CD14-positive monocyte (primary cell): ENCODE measurements around the gene ORC1. TPM values are rescaled to one million over a fixed set of nuclear protein-coding genes. Genes with fewer than 3 reads are reported as not detected.

ENCODE experiments used
- DNase-seq, 3 donors: peaks; one replicate each; pipeline ENCODE4 v3.0.0-alpha.2; 2011 to 2022
- H2AFZ ChIP-seq: 2 replicates; pipeline ENCODE4 v1.6.0; 2012; ENCODE audit warnings: mild to moderate bottlenecking, low read depth, low read length, inconsistent platforms; ENCODE audit not compliant: insufficient read depth, poor library complexity, severe bottlenecking
- H3K27ac ChIP-seq, 2 donors: 1 replicate in 1 of 2; 2 replicates in 1 of 2; pipeline ENCODE4 v1.5.1; 2012 to 2013; ENCODE audit warnings: low read length in 2 of 2, control low read depth in 1 of 2, inconsistent platforms in 1 of 2, low read depth in 1 of 2, mild to moderate bottlenecking in 1 of 2
- H3K27me3 ChIP-seq, 2 donors: one replicate each; pipeline versions ENCODE4 v1.6.0 to v1.6.1; 2011 to 2013; ENCODE audit warnings: low read length in 2 of 2; ENCODE audit not compliant: control insufficient read depth in 2 of 2, insufficient read depth in 2 of 2
- H3K36me3 ChIP-seq, 2 donors: replicated peaks in 1 of 2; 1 replicate in 1 of 2; 2 replicates in 1 of 2; pipeline versions ENCODE4 v1.5.1 to v1.6.1; 2012 to 2013; ENCODE audit warnings: low read length in 2 of 2, control low read depth in 1 of 2, inconsistent platforms in 1 of 2, mild to moderate bottlenecking in 1 of 2; ENCODE audit not compliant: insufficient read depth in 2 of 2, control insufficient read depth in 1 of 2
- H3K4me1 ChIP-seq, 2 donors: 1 replicate in 1 of 2; 2 replicates in 1 of 2; pipeline versions ENCODE4 v1.5.1 to v1.6.1; 2012 to 2013; ENCODE audit warnings: low read length in 2 of 2, control low read depth in 1 of 2, inconsistent platforms in 1 of 2, mild to moderate bottlenecking in 1 of 2, moderate library complexity in 1 of 2; ENCODE audit not compliant: insufficient read depth in 2 of 2, control insufficient read depth in 1 of 2
- H3K4me2 ChIP-seq: replicated peaks from 2 replicates; pipeline ENCODE3; 2012; ENCODE audit warnings: low read length, moderate library complexity, mild to moderate bottlenecking; ENCODE audit not compliant: poor library complexity, severe bottlenecking; ENCODE audit errors: extremely low read depth
- H3K4me3 ChIP-seq, 3 experiments: fragments of 200-600 bp in 1 of 3; sonication (generic) in 1 of 3; replicated peaks in 1 of 3; 1 replicate in 2 of 3; 2 replicates in 1 of 3; pipeline ENCODE4 v1.5.1; 2011 to 2013; ENCODE audit warnings: low read length in 3 of 3, mild to moderate bottlenecking in 3 of 3, control low read depth in 2 of 3, low read depth in 2 of 3, inconsistent platforms in 1 of 3, moderate library complexity in 1 of 3
- H3K79me2 ChIP-seq: 2 replicates; pipeline ENCODE4 v1.6.0; 2012; ENCODE audit warnings: mild to moderate bottlenecking, control low read depth, inconsistent platforms, low read length, moderate library complexity; ENCODE audit not compliant: insufficient read depth
- H3K9ac ChIP-seq: 2 replicates; pipeline ENCODE4 v1.6.0; 2017; ENCODE audit warnings: low read length, mild to moderate bottlenecking; ENCODE audit not compliant: insufficient read depth, poor library complexity, severe bottlenecking
- H3K9me3 ChIP-seq, 2 donors: replicated peaks in 1 of 2; 1 replicate in 1 of 2; 2 replicates in 1 of 2; pipeline versions ENCODE4 v1.5.1 to v1.6.1; 2012 to 2013; ENCODE audit warnings: low read length in 2 of 2, control low read depth in 1 of 2; ENCODE audit not compliant: control insufficient read depth in 1 of 2, insufficient read depth in 1 of 2
- H4K20me1 ChIP-seq: 2 replicates; pipeline ENCODE4 v1.6.0; 2012; ENCODE audit warnings: mild to moderate bottlenecking, low read length, control low read depth, moderate library complexity; ENCODE audit not compliant: insufficient read depth
- H3K27ac Mint-ChIP-seq, 7 donors: one replicate each; pipeline ENCODE4 v1.8.0; 2020; ENCODE audit warnings: mild to moderate bottlenecking in 7 of 7, mixed read lengths in 7 of 7, moderate library complexity in 6 of 7, inconsistent platforms in 2 of 7
- H3K27me3 Mint-ChIP-seq, 3 donors: one replicate each; pipeline ENCODE4 v1.8.0; 2021 to 2022; ENCODE audit warnings: low read depth in 3 of 3, mild to moderate bottlenecking in 3 of 3, mixed read lengths in 3 of 3, moderate library complexity in 3 of 3, inconsistent platforms in 1 of 3
- H3K36me3 Mint-ChIP-seq, 2 donors: one replicate each; pipeline ENCODE4 v1.8.0; 2020; ENCODE audit warnings: mixed read lengths in 2 of 2, inconsistent platforms in 1 of 2, mild to moderate bottlenecking in 1 of 2
- H3K4me1 Mint-ChIP-seq: one replicate; pipeline ENCODE4 v1.8.0; 2020; ENCODE audit warnings: mild to moderate bottlenecking, mixed read lengths
- H3K4me3 Mint-ChIP-seq, 2 donors: one replicate each; pipeline ENCODE4 v1.8.0; 2020; ENCODE audit warnings: mild to moderate bottlenecking in 2 of 2, mixed read lengths in 2 of 2, moderate library complexity in 1 of 2
- H3K9me3 Mint-ChIP-seq, 7 donors: one replicate each; pipeline ENCODE4 v1.8.0; 2020 to 2022; ENCODE audit warnings: mixed read lengths in 7 of 7, mild to moderate bottlenecking in 6 of 7, moderate library complexity in 6 of 7, inconsistent platforms in 2 of 7
- WGBS: methylation state at CpG from one replicate; pipeline ENCODE4 v1.1.5; 2013; ENCODE audit warnings: missing lambda C conversion rate; ENCODE audit not compliant: insufficient coverage; 5-methylcytosine and 5-hydroxymethylcytosine counted together
- intact Hi-C, 2 donors: fragments of 100-400 bp; cut with micrococcal nuclease; formaldehyde crosslinking; loops; one replicate each; pipeline versions ENCODE4 v1.15.0 to v1.15.1; 2023
- polyA plus RNA-seq, 3 donors: library from polyadenylated mRNA; depleted of rRNA in 1 of 3; unstranded in 2 of 3; stranded (reverse) in 1 of 3; fragments of 300-500 nt in 2 of 3; fragments of >200 nt in 1 of 3; fragmentation: Illumina TruSeq in 2 of 3; gene quantifications; 1 replicate in 2 of 3; 2 replicates in 1 of 3; pipeline ENCODE4 v1.2.3, GENCODE V29; 2012 to 2021
- TF ChIP-seq, protein P1 (sequence below): fragments of 200-600 bp; IDR thresholded peaks from one replicate; pipeline ENCODE4 v1.8.0; 2022; ENCODE audit warnings: antibody characterized with exemption, mild to moderate bottlenecking

The ORC1 gene
- polyA plus RNA-seq, 3 donors: 0.12 to 0.27 TPM; not detected in 1

DNA sequence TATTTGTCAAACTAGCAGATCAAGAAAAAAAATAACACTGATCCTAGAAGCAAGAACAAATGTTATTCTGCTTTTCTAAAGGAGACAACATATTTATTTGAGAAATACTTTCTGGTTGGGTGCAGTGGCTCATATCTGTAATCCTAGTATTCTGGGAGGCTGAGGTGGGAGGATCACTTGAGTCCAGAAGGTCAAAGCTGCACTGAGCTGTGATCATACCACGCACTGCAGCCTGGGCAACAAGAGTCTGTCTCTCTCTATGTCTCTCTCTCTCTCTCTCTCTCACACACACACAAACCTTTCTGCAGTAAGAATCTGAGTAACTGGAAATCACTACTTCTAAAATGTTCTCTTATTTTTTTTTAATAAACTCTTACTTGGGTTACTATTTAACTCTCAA lies 31.4 kb upstream of the ORC1 start:
- Mint-ChIP-seq H3K27me3 (peaks cover 0 to 2% (median 0%) of the 10 kb centered on the region in 3 donors), H3K27ac (peak overlapping the region in 1 of 7 donors; percentile 14), H3K4me3 (no peak overlapping the region), H3K36me3 (peaks cover 57% of the 10 kb centered on the region in 2 donors), H3K9me3 (no peaks in the 10 kb centered on the region), H3K4me1 (peaks cover 21% of the 10 kb centered on the region)
- H3K27me3 ChIP-seq: no peaks in the 10 kb centered on the region
- no peak overlapping the region for H3K27ac ChIP-seq
- H3K36me3 ChIP-seq: peaks cover 28 to 70% of the 10 kb centered on the region in 2 donors
- no peaks in the 10 kb centered on the region for H3K79me2 ChIP-seq
- no peak overlapping the region for H3K4me2 ChIP-seq
- no peak overlapping the region for H3K9ac ChIP-seq
- H3K4me1 ChIP-seq: peaks cover 14 to 20% of the 10 kb centered on the region in 2 donors
- no peak overlapping the region for H2AFZ ChIP-seq
- DNase-seq: no peak
- intact Hi-C loops: no loop called here
- H3K4me3 ChIP-seq: no peak overlapping the region
- no CpG with 5 or more reads among the region's 1 CpG for WGBS
- TF ChIP-seq, protein P1, sequence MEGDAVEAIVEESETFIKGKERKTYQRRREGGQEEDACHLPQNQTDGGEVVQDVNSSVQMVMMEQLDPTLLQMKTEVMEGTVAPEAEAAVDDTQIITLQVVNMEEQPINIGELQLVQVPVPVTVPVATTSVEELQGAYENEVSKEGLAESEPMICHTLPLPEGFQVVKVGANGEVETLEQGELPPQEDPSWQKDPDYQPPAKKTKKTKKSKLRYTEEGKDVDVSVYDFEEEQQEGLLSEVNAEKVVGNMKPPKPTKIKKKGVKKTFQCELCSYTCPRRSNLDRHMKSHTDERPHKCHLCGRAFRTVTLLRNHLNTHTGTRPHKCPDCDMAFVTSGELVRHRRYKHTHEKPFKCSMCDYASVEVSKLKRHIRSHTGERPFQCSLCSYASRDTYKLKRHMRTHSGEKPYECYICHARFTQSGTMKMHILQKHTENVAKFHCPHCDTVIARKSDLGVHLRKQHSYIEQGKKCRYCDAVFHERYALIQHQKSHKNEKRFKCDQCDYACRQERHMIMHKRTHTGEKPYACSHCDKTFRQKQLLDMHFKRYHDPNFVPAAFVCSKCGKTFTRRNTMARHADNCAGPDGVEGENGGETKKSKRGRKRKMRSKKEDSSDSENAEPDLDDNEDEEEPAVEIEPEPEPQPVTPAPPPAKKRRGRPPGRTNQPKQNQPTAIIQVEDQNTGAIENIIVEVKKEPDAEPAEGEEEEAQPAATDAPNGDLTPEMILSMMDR: no peak
- H4K20me1 ChIP-seq: no peaks in the 10 kb centered on the region
- no peaks in the 10 kb centered on the region for H3K9me3 ChIP-seq

DNA sequence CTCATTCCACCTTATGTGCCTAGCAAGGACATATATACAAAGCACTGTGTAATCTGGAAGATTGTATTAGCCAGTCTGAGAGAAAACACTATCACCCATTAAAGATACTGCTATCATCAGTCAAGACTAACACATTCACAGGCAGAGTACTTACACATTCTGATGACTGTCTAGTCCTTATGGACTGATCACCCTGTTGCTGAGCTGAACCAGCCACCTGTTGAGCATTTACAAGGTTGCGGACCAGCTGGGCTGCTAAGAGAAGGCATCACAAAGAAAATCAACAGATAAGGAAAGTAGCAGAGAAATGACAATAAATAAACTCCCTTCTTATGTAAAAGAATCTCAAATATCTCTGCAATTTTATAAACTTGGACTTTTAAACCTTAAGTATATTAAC lies 31.0 kb upstream of the ORC1 start:
- H4K20me1 ChIP-seq: no peaks in the 10 kb centered on the region
- H2AFZ ChIP-seq: no peak overlapping the region
- Mint-ChIP-seq H3K27ac (no peak overlapping the region), H3K4me1 (peaks cover 17% of the 10 kb centered on the region), H3K4me3 (no peak overlapping the region), H3K36me3 (peaks cover 58% of the 10 kb centered on the region in 2 donors), H3K27me3 (peaks cover 0 to 2% (median 2%) of the 10 kb centered on the region in 3 donors), H3K9me3 (no peaks in the 10 kb centered on the region)
- DNase-seq: no peak
- no peak overlapping the region for H3K4me3 ChIP-seq
- no peak overlapping the region for H3K4me2 ChIP-seq
- H3K36me3 ChIP-seq: peaks cover 31 to 74% of the 10 kb centered on the region in 2 donors
- no peak overlapping the region for H3K27ac ChIP-seq
- H3K9ac ChIP-seq: no peak overlapping the region
- TF ChIP-seq, protein P1: no peak
- no peaks in the 10 kb centered on the region for H3K79me2 ChIP-seq
- intact Hi-C loops: no loop called here
- WGBS: no CpG with 5 or more reads among the region's 1 CpG
- no peaks in the 10 kb centered on the region for H3K9me3 ChIP-seq
- peaks cover 10 to 17% of the 10 kb centered on the region in 2 donors for H3K4me1 ChIP-seq
- H3K27me3 ChIP-seq: no peaks in the 10 kb centered on the region
